ENCODE data around the gene FTO. TPM values are rescaled to one million over a fixed set of nuclear protein-coding genes. Genes with fewer than 3 reads are reported as not detected.

The FTO gene
- total and polyA plus RNA-seq, 4 donors: 12.2 to 145 (median 57.7) TPM

GRCh38 chr16:53689636-53690035 is 14.3 kb upstream of the FTO start:
- TF ChIP-seq CTCF (IDR thresholded peaks at IDR 0.05; ENCODE audit: control extremely low read depth, extremely low read depth): no peak
- 95 to 97% methylated on average over 3 of the region's 3 CpGs for WGBS, 2 donors
- H3K36me3 ChIP-seq (ENCODE audit: control insufficient read depth in 4 of 4, insufficient read depth in 4 of 4, low read length in 4 of 4): peaks cover 0 to 13% (median 8%) of the 10 kb centered on the region in 4 donors
- ATAC-seq (ENCODE audit: insufficient read depth, low FRiP score) (no peak), DNase-seq (no peak)
- H3K9me3 ChIP-seq (ENCODE audit: control insufficient read depth in 4 of 4, insufficient read depth in 3 of 4, low read length in 3 of 4): peaks cover 0 to 2% (median 0%) of the 10 kb centered on the region in 4 donors
- H3K4me3 ChIP-seq: no peak overlapping the region
- no peaks in the 10 kb centered on the region for H3K4me1 ChIP-seq (ENCODE audit: control insufficient read depth in 5 of 5, insufficient read depth in 5 of 5, low read length in 5 of 5)
- no peak overlapping the region for H3K27ac ChIP-seq (ENCODE audit: low read depth in 1 of 2, low read length in 1 of 2)
- H3K9ac ChIP-seq (ENCODE audit: insufficient read depth in 1 of 2, low read length in 2 of 2): no peak overlapping the region
- H3K27me3 ChIP-seq (ENCODE audit: control insufficient read depth in 3 of 3, insufficient read depth in 3 of 3, low read length in 2 of 3): no peaks in the 10 kb centered on the region

GRCh38 chr16:53690771-53691170 is 13.2 kb upstream of the FTO start:
- no peak overlapping the region for H3K9ac ChIP-seq (ENCODE audit: insufficient read depth in 1 of 2, low read length in 2 of 2)
- H3K36me3 ChIP-seq (ENCODE audit: control insufficient read depth in 4 of 4, insufficient read depth in 4 of 4, low read length in 4 of 4): peaks cover 0 to 10% (median 5%) of the 10 kb centered on the region in 4 donors
- H3K4me3 ChIP-seq: no peak overlapping the region
- H3K27me3 ChIP-seq (ENCODE audit: control insufficient read depth in 3 of 3, insufficient read depth in 3 of 3, low read length in 2 of 3): no peaks in the 10 kb centered on the region
- no peak for TF ChIP-seq CTCF (IDR thresholded peaks at IDR 0.05; ENCODE audit: control extremely low read depth, extremely low read depth)
- no peak for DNase-seq
- ATAC-seq (ENCODE audit: insufficient read depth, low FRiP score): no peak
- 92 to 98% methylated on average over 2 of the region's 2 CpGs for WGBS, 2 donors
- no peak overlapping the region for H3K27ac ChIP-seq (ENCODE audit: low read depth in 1 of 2, low read length in 1 of 2)
- H3K4me1 ChIP-seq (ENCODE audit: control insufficient read depth in 5 of 5, insufficient read depth in 5 of 5, low read length in 5 of 5): no peaks in the 10 kb centered on the region
- H3K9me3 ChIP-seq (ENCODE audit: control insufficient read depth in 4 of 4, insufficient read depth in 3 of 4, low read length in 3 of 4): no peaks in the 10 kb centered on the region

DNA sequence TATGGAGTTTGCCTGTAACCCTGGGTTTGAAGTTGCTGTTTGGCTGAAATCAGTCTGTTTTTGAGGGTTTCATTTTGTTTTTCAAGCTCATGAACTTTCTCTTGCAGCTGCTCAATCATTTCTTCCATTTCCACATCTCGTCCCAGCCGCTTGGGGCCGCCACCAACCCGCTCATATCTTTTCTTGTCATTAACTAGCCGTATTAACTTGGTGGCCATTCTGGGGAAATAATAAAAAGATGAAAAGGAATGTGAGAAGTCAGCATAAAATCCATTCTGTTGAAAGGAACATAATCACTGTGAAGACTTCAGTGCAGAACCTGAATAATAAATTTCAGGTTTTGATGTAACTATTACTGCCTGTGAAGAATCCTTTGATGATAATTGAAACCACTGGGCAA is 11.8 kb upstream of the FTO start:
- ATAC-seq (ENCODE audit: insufficient read depth, low FRiP score): no peak
- no peak overlapping the region for H3K4me3 ChIP-seq
- H3K9ac ChIP-seq (ENCODE audit: insufficient read depth in 1 of 2, low read length in 2 of 2): no peak overlapping the region
- no peaks in the 10 kb centered on the region for H3K4me1 ChIP-seq (ENCODE audit: control insufficient read depth in 5 of 5, insufficient read depth in 5 of 5, low read length in 5 of 5)
- 93 to 97% methylated on average over 5 of the region's 5 CpGs for WGBS, 2 donors
- H3K9me3 ChIP-seq (ENCODE audit: control insufficient read depth in 4 of 4, insufficient read depth in 3 of 4, low read length in 3 of 4): no peaks in the 10 kb centered on the region
- no peaks in the 10 kb centered on the region for H3K27me3 ChIP-seq (ENCODE audit: control insufficient read depth in 3 of 3, insufficient read depth in 3 of 3, low read length in 2 of 3)
- no peak overlapping the region for H3K27ac ChIP-seq (ENCODE audit: low read depth in 1 of 2, low read length in 1 of 2)
- H3K36me3 ChIP-seq (ENCODE audit: control insufficient read depth in 4 of 4, insufficient read depth in 4 of 4, low read length in 4 of 4): peaks cover 0 to 6% (median 3%) of the 10 kb centered on the region in 4 donors
- no peak for TF ChIP-seq CTCF (IDR thresholded peaks at IDR 0.05; ENCODE audit: control extremely low read depth, extremely low read depth)
- peak in 2 of 3 donors; percentile 8 to 15 for DNase-seq

- 96 to 97% methylated on average over 5 of the region's 5 CpGs for WGBS, 2 donors
- Histone ChIP-seq H3K9me3 (ENCODE audit: control insufficient read depth in 4 of 4, insufficient read depth in 3 of 4, low read length in 3 of 4) (no peaks in the 10 kb centered on the region), H3K27ac (ENCODE audit: low read depth in 1 of 2, low read length in 1 of 2) (no peak overlapping the region), H3K9ac (ENCODE audit: insufficient read depth in 1 of 2, low read length in 2 of 2) (no peak overlapping the region), H3K36me3 (ENCODE audit: control insufficient read depth in 4 of 4, insufficient read depth in 4 of 4, low read length in 4 of 4) (peaks cover 0 to 6% (median 3%) of the 10 kb centered on the region in 4 donors), H3K4me1 (ENCODE audit: control insufficient read depth in 5 of 5, insufficient read depth in 5 of 5, low read length in 5 of 5) (no peaks in the 10 kb centered on the region), H3K27me3 (ENCODE audit: control insufficient read depth in 3 of 3, insufficient read depth in 3 of 3, low read length in 2 of 3) (no peaks in the 10 kb centered on the region), H3K4me3 (no peak overlapping the region)
- no peak for TF ChIP-seq CTCF (IDR thresholded peaks at IDR 0.05; ENCODE audit: control extremely low read depth, extremely low read depth)
- DNase-seq (no peak), ATAC-seq (ENCODE audit: insufficient read depth, low FRiP score) (no peak)
These were observed 10.6 kb upstream of the FTO start for GRCh38 chr16:53693320-53693719.
